Activated CD4-positive, alpha-beta memory T cell treated with anti-CD3 and anti-CD28 coated beads, Interleukin-2, amount 10 ng/mL, durations not matched to agents 7 days and 5 days (primary cell): Measurements from ENCODE around the gene MFNG. TPM values are rescaled to one million over a fixed set of nuclear protein-coding genes. Genes with fewer than 3 reads are reported as not detected.
"Not testable (repeated sequence)": the region's sequence is repeated elsewhere in the genome, so short reads cannot be mapped to it uniquely, and the experiment has no call there.

Experiments
- CTCF ChIA-PET: fragments of 350-600 bp; sonication (Branson Sonifier 250); formaldehyde crosslinking; loops from one replicate; lab custom pipeline; 2021; ENCODE audit warnings: antibody characterized with exemption, inconsistent platforms; lab: Charles Lee
- POLR2A ChIA-PET: fragments of 350-600 bp; sonication (Branson Sonifier 250); formaldehyde crosslinking; loops from one replicate; lab custom pipeline; 2021; ENCODE audit warnings: antibody characterized with exemption; lab: Charles Lee
- DNase-seq: peaks from one replicate; pipeline ENCODE4 v3.0.0-alpha.2; 2020
- H3K27ac Mint-ChIP-seq: one replicate; pipeline ENCODE4 v1.8.0; 2021; ENCODE audit warnings: mild to moderate bottlenecking, mixed read lengths
- H3K27me3 Mint-ChIP-seq: one replicate; pipeline ENCODE4 v1.8.0; 2021; ENCODE audit warnings: mixed read lengths
- H3K36me3 Mint-ChIP-seq: one replicate; pipeline ENCODE4 v1.8.0; 2021; ENCODE audit warnings: low read depth, mixed read lengths
- H3K4me1 Mint-ChIP-seq: one replicate; pipeline ENCODE4 v1.8.0; 2021; ENCODE audit warnings: mixed read lengths
- H3K4me3 Mint-ChIP-seq: one replicate; pipeline ENCODE4 v1.8.0; 2021; ENCODE audit warnings: mild to moderate bottlenecking, mixed read lengths
- H3K9me3 Mint-ChIP-seq: one replicate; pipeline ENCODE4 v1.8.0; 2021; ENCODE audit warnings: mixed read lengths
- total RNA-seq, 2 experiments: library from RNA; stranded (reverse); gene quantifications; one replicate each; pipeline ENCODE4 v1.2.3, GENCODE V29; 2021

Gene MFNG
- total RNA-seq, 2 experiments from 2014 or later = 200 to 203 TPM

DNA sequence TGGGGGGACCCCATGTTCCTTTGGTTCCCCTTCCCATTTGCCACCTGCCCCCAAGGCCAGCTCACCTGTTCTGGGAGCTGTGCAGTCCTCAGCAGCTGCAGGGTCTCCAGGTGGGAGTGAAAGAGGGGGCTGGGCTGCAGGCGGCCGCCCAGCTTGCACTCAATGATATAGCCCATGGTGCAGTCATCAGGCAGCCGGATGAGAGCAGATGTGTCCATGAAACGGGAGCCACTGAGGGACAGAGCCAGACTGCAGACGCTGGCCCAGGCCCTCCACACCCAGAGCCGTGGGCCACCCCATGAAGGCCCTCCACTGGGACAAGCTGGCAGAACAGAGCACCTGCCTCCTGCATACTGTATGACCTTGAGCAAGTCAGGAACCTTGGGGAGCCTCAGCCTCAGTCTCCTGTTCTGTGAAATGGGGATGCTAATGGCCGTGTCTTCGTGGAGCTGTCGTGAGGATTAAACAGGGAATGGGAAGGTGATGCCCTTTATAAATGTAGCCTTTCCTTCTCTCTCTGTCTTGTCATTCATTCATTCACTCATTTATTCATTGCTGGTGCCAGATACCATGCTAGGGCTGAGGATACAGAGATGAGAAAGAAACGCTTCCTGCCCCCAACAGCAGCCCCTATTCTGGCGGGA, 11.6 kb downstream of the MFNG start:
- no peaks in the 10 kb centered on the region for H3K9me3 Mint-ChIP-seq
- peaks cover 9% of the 10 kb centered on the region for H3K4me1 Mint-ChIP-seq
- ChIA-PET CTCF (interaction anchor here (1.3 to 3.5 kb wide), 2 partner anchors 23 to 118 kb away, joined by 4 to 18 read pairs; no protein-coding TSS in a partner anchor), POLR2A (interaction anchor here (1.2 kb wide), 1 partner anchor 243 kb away, joined by 3 read pairs; no protein-coding TSS in a partner anchor)
- H3K27ac Mint-ChIP-seq = peak overlapping the region; percentile 19
- H3K27me3 Mint-ChIP-seq = no peaks in the 10 kb centered on the region
- H3K36me3 Mint-ChIP-seq = peaks cover 64% of the 10 kb centered on the region
- no peak overlapping the region for H3K4me3 Mint-ChIP-seq
- DNase-seq = no peak

- H3K4me1 Mint-ChIP-seq = peaks cover 9% of the 10 kb centered on the region
- no peak for DNase-seq
- H3K9me3 Mint-ChIP-seq = no peaks in the 10 kb centered on the region
- H3K27ac Mint-ChIP-seq = no peak overlapping the region
- ChIA-PET POLR2A (interaction anchor here (1.2 to 3.1 kb wide), 2 partner anchors 11 to 242 kb away, joined by 3 to 31 read pairs; partner anchors contain the start of gene MFNG), CTCF (interaction anchor here (1.0 to 3.5 kb wide), 8 partner anchors 10 to 119 kb away, joined by 3 to 27 read pairs (median 14); partner anchors contain the start of gene MFNG)
- no peak overlapping the region for H3K4me3 Mint-ChIP-seq
- H3K27me3 Mint-ChIP-seq = no peaks in the 10 kb centered on the region
- H3K36me3 Mint-ChIP-seq = peaks cover 65% of the 10 kb centered on the region
Measured at GRCh38 chr22:37473437-37473946, 12.7 kb downstream of the MFNG start.

DNA sequence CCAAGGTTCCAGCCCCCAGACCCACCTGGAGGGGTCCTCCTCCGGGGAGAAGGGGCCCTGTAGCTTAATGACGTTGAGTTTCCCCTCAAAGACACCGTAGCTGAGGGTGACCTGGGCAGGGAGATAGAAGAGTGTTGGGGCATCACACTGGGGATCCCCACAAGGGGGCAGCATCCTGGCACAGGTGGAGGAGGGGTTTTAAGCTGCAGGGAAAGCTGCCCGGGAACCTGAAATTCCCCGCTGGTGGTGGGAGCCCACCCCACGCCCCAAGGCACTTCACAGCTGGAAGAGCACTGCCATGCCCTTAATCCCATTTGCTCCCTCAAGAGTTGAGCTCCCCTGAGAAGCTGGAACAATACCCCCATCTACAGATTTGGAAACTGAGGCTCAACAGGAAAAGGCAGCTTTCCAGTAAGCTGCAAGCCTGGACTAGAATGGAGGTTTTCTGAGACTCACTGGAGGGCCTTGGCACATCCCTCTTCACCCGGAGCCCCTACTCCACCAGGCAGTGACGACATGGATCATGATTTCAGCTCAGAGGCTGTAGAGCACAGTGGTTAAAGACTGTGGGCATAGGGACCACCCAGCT, 13.7 kb downstream of the MFNG start:
- Mint-ChIP-seq H3K4me1 (peaks cover 9% of the 10 kb centered on the region), H3K36me3 (peaks cover 63% of the 10 kb centered on the region), H3K27me3 (no peaks in the 10 kb centered on the region), H3K9me3 (no peaks in the 10 kb centered on the region), H3K4me3 (no peak overlapping the region), H3K27ac (peak overlapping the region; percentile 21)
- CTCF ChIA-PET = interaction anchor here (0.6 to 3.5 kb wide), 19 partner anchors 9 to 350 kb away, joined by 3 to 27 read pairs (median 4); partner anchors contain the start of gene MFNG
- DNase-seq = peak; percentile 48
- POLR2A ChIA-PET = interaction anchor here (1.0 to 3.1 kb wide), 2 partner anchors 12 to 95 kb away, joined by 7 to 31 read pairs; partner anchors contain the start of gene MFNG

GRCh38 chr22:37471727-37472417, 14.3 kb downstream of the MFNG start:
- CTCF ChIA-PET = interaction anchor here (0.6 to 3.5 kb wide), 16 partner anchors 13 to 187 kb away, joined by 3 to 27 read pairs (median 4); partner anchors contain the start of gene MFNG
- no peaks in the 10 kb centered on the region for H3K9me3 Mint-ChIP-seq
- no peak for DNase-seq
- no peak overlapping the region for H3K27ac Mint-ChIP-seq
- H3K4me1 Mint-ChIP-seq = peaks cover 9% of the 10 kb centered on the region
- POLR2A ChIA-PET = interaction anchor here (1.0 to 3.1 kb wide), 2 partner anchors 13 to 95 kb away, joined by 7 to 31 read pairs; partner anchors contain the start of gene MFNG
- no peak overlapping the region for H3K4me3 Mint-ChIP-seq
- H3K27me3 Mint-ChIP-seq = no peaks in the 10 kb centered on the region
- H3K36me3 Mint-ChIP-seq = peaks cover 57% of the 10 kb centered on the region

DNA sequence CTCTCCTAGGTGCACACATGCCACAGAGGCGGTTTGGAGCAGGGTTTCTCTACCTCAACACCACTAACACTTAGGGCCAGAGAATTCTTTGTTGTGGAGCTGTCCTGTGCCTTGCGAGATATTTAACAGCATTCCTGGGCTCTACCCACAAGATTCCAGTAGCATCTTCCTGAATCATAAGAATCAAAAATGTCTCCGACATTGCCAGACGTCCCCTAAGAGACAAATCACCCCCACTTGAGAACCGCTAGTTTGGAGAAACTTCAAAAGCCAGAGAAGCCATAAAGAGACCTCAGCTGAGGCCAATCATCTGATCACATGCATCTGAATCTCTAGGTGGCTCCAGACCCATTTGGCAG, 16.1 kb downstream of the MFNG start:
- no peak overlapping the region for H3K4me3 Mint-ChIP-seq
- peaks cover 58% of the 10 kb centered on the region for H3K36me3 Mint-ChIP-seq
- DNase-seq = no peak
- ChIA-PET POLR2A (no interaction called here), CTCF (interaction anchor here (1.2 kb wide), 1 partner anchor 16 kb away, joined by 4 read pairs; the partner anchor contains the start of gene MFNG)
- no peaks in the 10 kb centered on the region for H3K9me3 Mint-ChIP-seq
- H3K27me3 Mint-ChIP-seq = no peaks in the 10 kb centered on the region
- H3K27ac Mint-ChIP-seq = no peak overlapping the region
- H3K4me1 Mint-ChIP-seq = peaks cover 11% of the 10 kb centered on the region

- Mint-ChIP-seq H3K36me3 (peaks cover 56% of the 10 kb centered on the region), H3K27me3 (no peaks in the 10 kb centered on the region), H3K4me1 (peaks cover 11% of the 10 kb centered on the region), H3K9me3 (no peaks in the 10 kb centered on the region), H3K27ac (no peak overlapping the region), H3K4me3 (no peak overlapping the region)
- ChIA-PET POLR2A (no interaction called here), CTCF (interaction anchor here (1.2 kb wide), 1 partner anchor 17 kb away, joined by 4 read pairs; the partner anchor contains the start of gene MFNG)
- DNase-seq = no peak
Measured at GRCh38 chr22:37469416-37470086, 16.6 kb downstream of the MFNG start.

DNA sequence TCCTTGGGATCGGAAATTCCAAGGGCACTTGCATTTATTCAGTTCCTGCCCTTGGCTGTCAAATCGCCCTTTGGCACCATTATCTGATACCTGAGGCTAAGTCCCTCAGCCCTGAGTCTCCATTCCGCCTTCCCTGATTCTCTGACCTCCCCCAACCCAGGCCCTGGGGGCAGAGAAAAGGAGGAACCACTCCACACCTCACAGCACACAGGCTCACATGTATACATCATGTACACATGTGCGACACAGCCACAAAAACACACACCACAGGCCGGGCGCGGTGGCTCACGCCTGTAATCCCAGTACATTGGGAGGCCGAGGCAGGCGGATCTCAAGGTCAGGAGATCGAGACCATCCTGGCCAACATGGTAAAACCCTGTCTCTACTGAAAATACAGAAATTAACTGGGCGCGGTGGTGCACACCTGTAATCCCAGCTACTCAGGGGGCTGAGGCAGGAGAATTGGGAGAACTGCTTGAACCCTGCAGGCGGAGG, 17.9 kb downstream of the MFNG start:
- H3K27ac Mint-ChIP-seq, DNase-seq, H3K4me3 Mint-ChIP-seq, H3K9me3 Mint-ChIP-seq, H3K27me3 Mint-ChIP-seq, POLR2A ChIA-PET, CTCF ChIA-PET: not testable (repeated sequence)
- Mint-ChIP-seq H3K36me3 (peaks cover 50% of the 10 kb centered on the region), H3K4me1 (peaks cover 14% of the 10 kb centered on the region)

DNA sequence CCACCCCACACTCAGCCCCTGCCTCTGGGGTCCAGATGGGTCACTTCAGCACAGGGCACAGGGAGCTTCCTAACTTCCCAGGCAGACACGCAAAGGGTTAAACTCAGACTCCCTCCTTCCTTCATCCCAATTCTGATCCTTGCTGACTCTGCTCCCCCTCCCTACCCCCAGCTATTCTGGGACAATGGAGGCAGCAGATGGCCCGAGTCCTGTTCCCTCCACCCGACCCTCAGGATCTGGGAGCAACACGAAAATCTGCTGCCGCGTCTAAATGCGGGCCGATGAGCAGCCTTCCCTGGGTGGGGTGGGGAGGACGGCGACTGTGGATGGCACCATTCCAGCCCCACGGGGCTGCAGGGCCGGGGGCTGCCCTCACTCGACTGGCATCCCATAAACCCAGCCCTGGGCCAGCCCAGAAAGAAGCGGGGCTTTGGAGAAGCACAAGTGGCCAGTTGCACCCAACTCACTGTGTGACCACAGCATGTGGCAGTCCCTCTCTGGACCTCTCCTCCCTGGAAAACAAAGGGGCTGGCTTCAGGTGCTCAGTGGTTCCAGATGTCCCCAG, 18.7 kb downstream of the MFNG start:
- peaks cover 45% of the 10 kb centered on the region for H3K36me3 Mint-ChIP-seq
- peaks cover 12% of the 10 kb centered on the region for H3K4me1 Mint-ChIP-seq
- no peak overlapping the region for H3K27ac Mint-ChIP-seq
- ChIA-PET POLR2A (no interaction called here), CTCF (interaction anchor here (1.2 to 1.7 kb wide), 2 partner anchors 9 to 39 kb away, joined by 4 read pairs; no protein-coding TSS in a partner anchor)
- DNase-seq = no peak
- no peaks in the 10 kb centered on the region for H3K9me3 Mint-ChIP-seq
- H3K4me3 Mint-ChIP-seq = no peak overlapping the region
- no peaks in the 10 kb centered on the region for H3K27me3 Mint-ChIP-seq

DNA sequence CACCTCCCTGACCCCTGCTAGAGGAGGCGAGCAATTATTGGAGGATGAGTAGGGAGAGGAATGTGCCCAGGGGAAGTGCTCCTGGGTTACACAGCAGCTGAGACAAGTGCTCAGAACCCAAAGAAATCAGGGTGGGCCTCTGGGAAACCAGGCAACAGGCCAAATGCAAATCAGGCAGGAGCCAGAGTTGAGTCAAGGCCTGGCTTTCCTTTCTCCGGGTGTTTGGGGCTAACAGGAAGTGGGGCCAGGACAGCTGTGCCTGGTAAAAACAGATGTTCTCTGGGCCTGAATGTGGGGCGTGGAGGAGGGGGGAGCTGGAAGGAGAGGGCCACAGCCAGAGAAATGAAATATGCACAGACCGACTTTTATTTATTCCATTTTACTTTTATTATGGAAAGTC, 22.0 kb downstream of the MFNG start:
- Mint-ChIP-seq H3K9me3 (no peaks in the 10 kb centered on the region), H3K36me3 (peaks cover 36% of the 10 kb centered on the region), H3K27ac (no peak overlapping the region), H3K4me3 (no peak overlapping the region), H3K4me1 (peaks cover 10% of the 10 kb centered on the region), H3K27me3 (no peaks in the 10 kb centered on the region)
- ChIA-PET POLR2A (no interaction called here), CTCF (interaction anchor here (1.2 kb wide), 1 partner anchor 9 kb away, joined by 3 read pairs; no protein-coding TSS in a partner anchor)
- no peak for DNase-seq

DNA sequence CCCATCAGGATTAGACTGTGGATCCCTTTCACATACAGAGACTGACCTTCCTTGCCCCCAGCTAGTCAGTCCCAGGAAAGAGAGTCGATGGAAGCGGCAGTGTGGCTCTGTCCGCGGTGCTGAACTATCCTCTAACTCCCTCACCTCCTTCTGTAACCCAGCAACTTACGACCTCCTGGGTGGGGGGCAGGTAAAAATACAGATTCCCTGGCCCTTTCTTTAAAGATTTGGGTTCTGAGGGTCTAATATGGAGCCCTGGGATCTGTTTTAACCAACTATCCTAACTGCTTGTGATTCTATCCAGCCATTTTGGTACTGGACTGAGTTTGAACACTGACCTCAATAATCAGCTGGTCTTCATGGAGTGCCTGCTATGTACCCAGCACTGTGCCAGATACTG, 23.2 kb downstream of the MFNG start:
- H3K4me1 Mint-ChIP-seq = peaks cover 10% of the 10 kb centered on the region
- no peaks in the 10 kb centered on the region for H3K9me3 Mint-ChIP-seq
- peaks cover 27% of the 10 kb centered on the region for H3K36me3 Mint-ChIP-seq
- no peak overlapping the region for H3K27ac Mint-ChIP-seq
- no peaks in the 10 kb centered on the region for H3K27me3 Mint-ChIP-seq
- no peak overlapping the region for H3K4me3 Mint-ChIP-seq
- DNase-seq = peak; percentile 33
- POLR2A ChIA-PET = no interaction called here
- CTCF ChIA-PET = interaction anchor here (1.2 kb wide), 1 partner anchor 10 kb away, joined by 3 read pairs; no protein-coding TSS in a partner anchor

GRCh38 chr22:37462436-37462835, 23.7 kb downstream of the MFNG start:
- Mint-ChIP-seq H3K36me3 (peaks cover 24% of the 10 kb centered on the region), H3K9me3 (no peaks in the 10 kb centered on the region), H3K4me1 (peaks cover 12% of the 10 kb centered on the region), H3K4me3 (no peak overlapping the region), H3K27me3 (no peaks in the 10 kb centered on the region), H3K27ac (no peak overlapping the region)
- CTCF ChIA-PET = no interaction called here
- POLR2A ChIA-PET = no interaction called here
- no peak for DNase-seq

GRCh38 chr22:37461961-37462360, 24.2 kb downstream of the MFNG start:
- H3K4me1 Mint-ChIP-seq = peaks cover 15% of the 10 kb centered on the region
- no peaks in the 10 kb centered on the region for H3K27me3 Mint-ChIP-seq
- H3K4me3 Mint-ChIP-seq = no peak overlapping the region
- peaks cover 24% of the 10 kb centered on the region for H3K36me3 Mint-ChIP-seq
- ChIA-PET CTCF (no interaction called here), POLR2A (no interaction called here)
- H3K27ac Mint-ChIP-seq = no peak overlapping the region
- H3K9me3 Mint-ChIP-seq = no peaks in the 10 kb centered on the region
- DNase-seq = no peak
